ENCODE data around the gene ARHGEF10L. TPM values are rescaled to one million over a fixed set of nuclear protein-coding genes. Genes with fewer than 3 reads are reported as not detected.

The ARHGEF10L gene
- total RNA-seq, 4 donors from 2014 or later = 38.5 to 73.8 (median 41.7) TPM

DNA sequence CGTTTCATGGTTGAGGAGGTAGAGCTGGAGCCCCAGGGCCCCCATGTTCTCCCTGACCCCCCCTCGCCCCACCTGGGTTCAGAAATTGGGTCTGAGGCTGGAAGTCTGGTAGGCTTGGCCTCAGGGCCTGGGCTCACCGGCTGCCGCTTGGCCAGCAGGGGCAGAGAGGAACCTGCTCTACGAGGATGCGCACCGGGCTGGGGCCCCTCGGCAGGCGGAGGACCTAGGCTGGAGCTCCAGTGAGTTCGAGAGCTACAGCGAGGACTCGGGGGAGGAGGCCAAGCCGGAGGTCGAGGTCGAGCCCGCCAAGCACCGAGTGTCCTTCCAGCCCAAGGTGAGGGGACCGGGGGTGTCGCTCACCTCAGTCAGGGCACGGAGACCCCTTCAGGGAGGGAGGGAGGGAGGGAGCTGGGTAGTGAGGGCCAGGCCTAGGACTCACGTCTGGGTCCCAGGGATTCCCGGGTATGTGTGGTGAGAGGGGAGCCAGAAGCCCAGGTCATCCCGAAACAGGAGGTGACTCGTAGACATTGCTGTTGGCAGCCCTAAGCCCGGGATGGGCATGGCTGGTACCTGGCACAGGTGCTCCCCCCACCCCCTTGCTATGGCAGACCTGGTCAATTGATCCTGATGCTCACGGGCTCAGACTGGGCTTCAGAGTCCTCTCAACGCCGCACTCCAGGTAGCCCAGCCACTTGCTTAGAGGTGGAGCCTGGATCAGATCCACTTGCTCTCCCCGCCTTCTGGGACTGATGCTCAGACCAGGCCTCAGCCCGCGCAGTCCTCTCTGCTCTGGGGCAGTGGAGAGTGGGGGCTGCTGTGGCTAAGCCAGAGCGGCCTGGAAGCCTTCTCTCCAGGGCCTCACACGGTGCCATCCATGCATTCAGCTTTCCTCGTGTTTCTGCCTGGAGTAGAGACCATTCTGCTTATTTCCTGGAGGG lies 68.4 kb downstream of the ARHGEF10L start:
- no peaks in the 10 kb centered on the region for H3K9me3 ChIP-seq
- peaks cover 0 to 55% (median 0%) of the 10 kb centered on the region in 3 donors for H3K36me3 ChIP-seq
- peaks cover 0 to 29% (median 8%) of the 10 kb centered on the region in 4 donors for H3K4me1 ChIP-seq
- 88 to 90% methylated on average over 31 to 33 of the region's 34 CpGs for WGBS, 2 donors
- no peaks in the 10 kb centered on the region for H3K27me3 ChIP-seq
- H3K4me3 ChIP-seq = no peak overlapping the region
- no peak for DNase-seq (ENCODE audit: low spot score in 2 of 2)
- TF ChIP-seq EP300 (IDR thresholded peaks at IDR 0.05) (no peak), POLR2A (IDR thresholded peaks at IDR 0.05) (no peak)
- TF ChIP-seq, protein P1, sequence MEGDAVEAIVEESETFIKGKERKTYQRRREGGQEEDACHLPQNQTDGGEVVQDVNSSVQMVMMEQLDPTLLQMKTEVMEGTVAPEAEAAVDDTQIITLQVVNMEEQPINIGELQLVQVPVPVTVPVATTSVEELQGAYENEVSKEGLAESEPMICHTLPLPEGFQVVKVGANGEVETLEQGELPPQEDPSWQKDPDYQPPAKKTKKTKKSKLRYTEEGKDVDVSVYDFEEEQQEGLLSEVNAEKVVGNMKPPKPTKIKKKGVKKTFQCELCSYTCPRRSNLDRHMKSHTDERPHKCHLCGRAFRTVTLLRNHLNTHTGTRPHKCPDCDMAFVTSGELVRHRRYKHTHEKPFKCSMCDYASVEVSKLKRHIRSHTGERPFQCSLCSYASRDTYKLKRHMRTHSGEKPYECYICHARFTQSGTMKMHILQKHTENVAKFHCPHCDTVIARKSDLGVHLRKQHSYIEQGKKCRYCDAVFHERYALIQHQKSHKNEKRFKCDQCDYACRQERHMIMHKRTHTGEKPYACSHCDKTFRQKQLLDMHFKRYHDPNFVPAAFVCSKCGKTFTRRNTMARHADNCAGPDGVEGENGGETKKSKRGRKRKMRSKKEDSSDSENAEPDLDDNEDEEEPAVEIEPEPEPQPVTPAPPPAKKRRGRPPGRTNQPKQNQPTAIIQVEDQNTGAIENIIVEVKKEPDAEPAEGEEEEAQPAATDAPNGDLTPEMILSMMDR (IDR thresholded peaks at IDR 0.05) = no peak
- H3K27ac ChIP-seq = no peak overlapping the region

DNA sequence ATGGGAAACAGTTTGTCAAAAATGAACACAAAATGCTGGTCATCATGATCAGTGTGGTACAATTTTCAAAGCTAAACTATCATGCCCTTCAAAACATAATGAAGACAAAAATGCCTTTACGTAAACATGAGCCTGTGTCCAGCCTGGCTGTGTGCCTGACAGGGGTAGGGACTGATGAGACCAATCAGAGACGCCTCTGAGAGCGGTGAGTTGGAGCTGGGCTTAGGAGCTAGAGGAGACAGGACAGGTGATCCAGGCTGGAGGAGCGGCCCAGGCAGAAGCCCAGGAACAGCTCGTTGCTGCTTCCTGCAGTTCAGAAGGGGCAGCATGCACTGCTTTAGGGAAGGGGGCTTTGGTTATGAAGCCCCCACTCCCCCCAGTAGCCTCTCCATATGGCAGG lies 70.0 kb downstream of the ARHGEF10L start:
- H3K9me3 ChIP-seq = no peaks in the 10 kb centered on the region
- H3K4me1 ChIP-seq = peaks cover 0 to 22% (median 8%) of the 10 kb centered on the region in 4 donors
- H3K27ac ChIP-seq = no peak overlapping the region
- peaks cover 0 to 59% (median 0%) of the 10 kb centered on the region in 3 donors for H3K36me3 ChIP-seq
- no peaks in the 10 kb centered on the region for H3K27me3 ChIP-seq
- no peak overlapping the region for H3K4me3 ChIP-seq
- WGBS, 2 donors = 78 to 84% methylated on average over 5 of the region's 5 CpGs
- no peak for DNase-seq (ENCODE audit: low spot score in 2 of 2)
- TF ChIP-seq POLR2A (IDR thresholded peaks at IDR 0.05) = no peak
- no peak for TF ChIP-seq EP300 (IDR thresholded peaks at IDR 0.05)
- TF ChIP-seq, protein P1 (IDR thresholded peaks at IDR 0.05) = no peak

DNA sequence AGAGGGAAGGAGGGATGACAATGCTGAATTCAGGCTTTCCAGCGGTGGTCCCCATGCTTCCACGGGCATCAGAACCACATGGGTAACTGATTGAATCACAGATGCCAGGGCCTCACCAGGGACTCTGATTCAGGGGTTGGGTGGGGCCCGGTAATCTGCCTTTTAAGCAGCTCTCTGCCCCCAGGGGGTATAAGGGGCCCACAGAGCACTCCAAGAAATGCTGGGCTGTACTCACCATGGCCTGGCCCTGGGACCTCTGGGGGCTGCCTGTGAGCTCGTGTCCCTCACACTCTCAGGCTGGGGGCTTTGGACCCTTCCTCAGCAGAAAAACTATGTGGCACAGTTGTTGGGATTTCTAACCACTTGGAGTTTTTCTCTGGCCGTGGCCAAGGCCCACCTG lies 70.6 kb downstream of the ARHGEF10L start:
- H3K4me1 ChIP-seq = peaks cover 0 to 17% (median 8%) of the 10 kb centered on the region in 4 donors
- 78 to 86% methylated on average over 4 to 5 of the region's 5 CpGs for WGBS, 2 donors

DNA sequence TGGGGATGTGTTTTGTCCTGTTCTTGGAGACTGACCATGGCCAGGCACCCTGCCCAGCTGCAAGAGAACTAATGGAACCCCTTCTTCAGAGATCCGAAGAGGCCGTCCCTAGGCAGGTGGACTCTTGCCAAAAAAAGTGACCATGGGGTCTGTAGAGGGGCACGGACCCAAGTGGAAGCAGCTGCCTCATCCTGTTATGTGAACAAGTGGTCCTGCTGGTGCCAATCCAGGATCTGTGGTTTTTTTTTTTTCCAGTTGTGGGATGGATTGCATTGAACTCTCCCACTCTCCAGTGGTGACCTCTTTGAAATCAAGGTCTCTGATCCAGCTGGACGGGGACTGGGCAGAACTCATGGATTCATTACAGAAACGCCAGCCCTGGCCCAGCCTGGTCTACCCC lies 71.2 kb downstream of the ARHGEF10L start:
- no peaks in the 10 kb centered on the region for H3K9me3 ChIP-seq

More for the DNA sequence above, 70.6 kb downstream of the ARHGEF10L start:
- no peak overlapping the region for H3K27ac ChIP-seq
- no peaks in the 10 kb centered on the region for H3K9me3 ChIP-seq
- DNase-seq (ENCODE audit: low spot score in 2 of 2) = no peak
- H3K36me3 ChIP-seq = peaks cover 0 to 56% (median 0%) of the 10 kb centered on the region in 3 donors
- H3K4me3 ChIP-seq = no peak overlapping the region
- TF ChIP-seq POLR2A (IDR thresholded peaks at IDR 0.05) = no peak
- H3K27me3 ChIP-seq = no peaks in the 10 kb centered on the region

DNA sequence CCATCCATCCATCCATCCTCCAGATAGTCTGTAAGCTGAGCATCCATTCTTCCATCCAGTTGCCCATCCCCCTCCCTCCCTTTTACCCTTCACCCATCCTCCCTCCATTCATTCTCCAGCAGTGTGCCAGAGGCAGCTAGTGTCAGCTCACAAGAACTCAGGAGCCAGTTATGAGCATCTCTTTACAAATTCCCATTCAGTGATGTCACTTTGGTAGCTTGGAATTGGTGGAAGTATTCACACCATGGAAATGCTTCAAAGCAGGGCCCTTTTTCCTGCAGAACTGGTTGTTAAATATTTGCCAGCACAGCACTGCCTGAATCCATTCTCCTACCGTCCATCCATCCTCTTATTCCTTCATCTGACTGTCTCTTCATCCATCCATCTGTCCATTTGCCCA lies 72.5 kb downstream of the ARHGEF10L start:
- H3K36me3 ChIP-seq = peaks cover 0 to 73% (median 0%) of the 10 kb centered on the region in 3 donors

More for the DNA sequence above, 71.2 kb downstream of the ARHGEF10L start:
- DNase-seq (ENCODE audit: low spot score in 2 of 2) = no peak
- peaks cover 0 to 11% (median 8%) of the 10 kb centered on the region in 4 donors for H3K4me1 ChIP-seq
- no peaks in the 10 kb centered on the region for H3K27me3 ChIP-seq
- H3K27ac ChIP-seq = no peak overlapping the region
- no peak overlapping the region for H3K4me3 ChIP-seq
- H3K36me3 ChIP-seq = peaks cover 0 to 60% (median 0%) of the 10 kb centered on the region in 3 donors
- 62 to 63% methylated on average over 5 of the region's 5 CpGs for WGBS, 2 donors
- TF ChIP-seq, protein P1 (IDR thresholded peaks at IDR 0.05) = no peak
- TF ChIP-seq POLR2A (IDR thresholded peaks at IDR 0.05) (no peak), EP300 (IDR thresholded peaks at IDR 0.05) (no peak)

More for the DNA sequence above, 72.5 kb downstream of the ARHGEF10L start:
- Histone ChIP-seq H3K27me3 (no peaks in the 10 kb centered on the region), H3K9me3 (no peaks in the 10 kb centered on the region), H3K4me3 (no peak overlapping the region), H3K4me1 (peaks cover 0 to 8% (median 0%) of the 10 kb centered on the region in 4 donors), H3K27ac (no peak overlapping the region)
- WGBS, 2 donors = 50 to 68% methylated on average over 1 of the region's 1 CpG
- DNase-seq (ENCODE audit: low spot score in 2 of 2) = no peak
- TF ChIP-seq, protein P1 (IDR thresholded peaks at IDR 0.05) = no peak
- TF ChIP-seq EP300 (IDR thresholded peaks at IDR 0.05) (no peak), POLR2A (IDR thresholded peaks at IDR 0.05) (no peak)
